Small intestine (tissue), 7 donors: ENCODE measurements around the gene AZU1. TPM values are rescaled to one million over a fixed set of nuclear protein-coding genes. Genes with fewer than 3 reads are reported as not detected.
"Not testable (repeated sequence)": the region's sequence is repeated elsewhere in the genome, so short reads cannot be mapped to it uniquely, and the experiment has no call there.

Experiments used
- DNase-seq, 2 donors: peaks; one replicate each; pipeline versions ENCODE4 v3.0.0 to v3.0.0-alpha.2; 2013
- FAIRE-seq: peaks from 2 replicates; lab custom pipeline; 2012; peaks lifted over from hg19 to GRCh38; lab: Jason Lieb, UNC
- H3K27ac ChIP-seq, 3 donors: one replicate each; pipeline ENCODE4 v1.5.1; 2013; ENCODE audit warnings: low read length in 2 of 3, mild to moderate bottlenecking in 2 of 3, control low read depth in 1 of 3, inconsistent platforms in 1 of 3, low read depth in 1 of 3, moderate library complexity in 1 of 3
- H3K27me3 ChIP-seq, 3 donors: one replicate each; pipeline ENCODE4 v1.6.1; 2013; ENCODE audit warnings: low read length in 3 of 3, inconsistent platforms in 1 of 3; ENCODE audit not compliant: control insufficient read depth in 3 of 3, insufficient read depth in 3 of 3
- H3K36me3 ChIP-seq, 3 donors: one replicate each; pipeline ENCODE4 v1.6.1; 2013; ENCODE audit warnings: low read length in 3 of 3, inconsistent platforms in 1 of 3, low read depth in 1 of 3, mild to moderate bottlenecking in 1 of 3, moderate library complexity in 1 of 3; ENCODE audit not compliant: control insufficient read depth in 3 of 3, insufficient read depth in 2 of 3
- H3K4me1 ChIP-seq, 3 donors: one replicate each; pipeline ENCODE4 v1.6.1; 2013; ENCODE audit warnings: low read length in 2 of 3, inconsistent platforms in 1 of 3, low read depth in 1 of 3, mild to moderate bottlenecking in 1 of 3, moderate library complexity in 1 of 3; ENCODE audit not compliant: control insufficient read depth in 3 of 3, insufficient read depth in 2 of 3
- H3K4me3 ChIP-seq, 3 donors: one replicate each; pipeline ENCODE4 v1.5.1; 2013; ENCODE audit warnings: low read length in 3 of 3, control low read depth in 1 of 3, inconsistent platforms in 1 of 3, low read depth in 1 of 3, mild to moderate bottlenecking in 1 of 3, moderate library complexity in 1 of 3
- H3K9me3 ChIP-seq, 2 donors: one replicate each; pipeline ENCODE4 v1.6.1; 2013; ENCODE audit warnings: low read depth in 1 of 2, low read length in 1 of 2; ENCODE audit not compliant: control insufficient read depth in 2 of 2, insufficient read depth in 1 of 2
- WGBS, 3 donors: extraction: QIAGEN DNeasy Blood & Tissue Kit; methylation state at CpG; one replicate each; pipeline ENCODE4 v1.1.7; 2013; 5-methylcytosine and 5-hydroxymethylcytosine counted together
- polyA plus RNA-seq, 4 donors: library from polyadenylated mRNA; stranded (reverse) in 3 of 4; unstranded in 1 of 4; fragments of 200-250 nt in 3 of 4; fragments of 120-200 nt in 1 of 4; gene quantifications; one replicate each; pipeline versions ENCODE4 v1.2.1 to v1.2.3, GENCODE V29; 2013
- donor health status: healthy with polysubstance abuse.
- donor health status: control.
- donor health status: control.
- donor health status: Bipolar disorder and iron deficiency.
- donor health status: healthy.

AZU1 gene
- polyA plus RNA-seq, 4 donors = 0.22 TPM; not detected in 3

- FAIRE-seq = no peak
Observed at GRCh38 chr19:873084-873483, 45.4 kb downstream of the AZU1 start.

GRCh38 chr19:873561-874041, 46.0 kb downstream of the AZU1 start:
- Histone ChIP-seq H3K4me1 (peaks cover 0 to 3% (median 0%) of the 10 kb centered on the region in 3 donors), H3K27me3 (no peaks in the 10 kb centered on the region), H3K4me3 (no peak overlapping the region), H3K36me3 (peaks cover 4 to 82% (median 6%) of the 10 kb centered on the region in 3 donors), H3K27ac (no peak overlapping the region), H3K9me3 (no peaks in the 10 kb centered on the region)
- no peak for DNase-seq
- WGBS, 3 donors = 93 to 96% (median 95%) methylated on average over 19 to 22 of the region's 22 CpGs
- FAIRE-seq = no peak

More at GRCh38 chr19:873084-873483, 45.4 kb downstream of the AZU1 start:
- Histone ChIP-seq H3K4me1 (peaks cover 0 to 3% (median 0%) of the 10 kb centered on the region in 3 donors), H3K36me3 (peaks cover 4 to 84% (median 8%) of the 10 kb centered on the region in 3 donors), H3K27me3 (no peaks in the 10 kb centered on the region), H3K27ac (no peak overlapping the region), H3K9me3 (no peaks in the 10 kb centered on the region), H3K4me3 (no peak overlapping the region)
- peak; percentile 47 to 64 for DNase-seq
- WGBS, 3 donors = 68 to 77% (median 73%) methylated on average over 8 to 10 of the region's 13 CpGs

- DNase-seq (no peak), FAIRE-seq (no peak)
- Histone ChIP-seq H3K27me3 (no peaks in the 10 kb centered on the region), H3K4me1 (peaks cover 0 to 3% (median 0%) of the 10 kb centered on the region in 3 donors), H3K36me3 (peaks cover 4 to 79% (median 6%) of the 10 kb centered on the region in 3 donors), H3K9me3 (no peaks in the 10 kb centered on the region), H3K27ac (no peak overlapping the region), H3K4me3 (no peak overlapping the region)
- WGBS, 3 donors = 94 to 96% (median 96%) methylated on average over 28 of the region's 28 CpGs
Observed at GRCh38 chr19:875265-875879, 47.7 kb downstream of the AZU1 start.

GRCh38 chr19:876089-876488, 48.5 kb downstream of the AZU1 start:
- FAIRE-seq = no peak
- no peaks in the 10 kb centered on the region for H3K9me3 ChIP-seq
- no peak for DNase-seq
- H3K4me1 ChIP-seq = peaks cover 0 to 3% (median 0%) of the 10 kb centered on the region in 3 donors
- H3K27me3 ChIP-seq = no peaks in the 10 kb centered on the region
- 77 to 83% (median 82%) methylated on average over 18 of the region's 18 CpGs for WGBS, 3 donors
- H3K4me3 ChIP-seq = no peak overlapping the region
- peaks cover 6 to 79% (median 7%) of the 10 kb centered on the region in 3 donors for H3K36me3 ChIP-seq
- H3K27ac ChIP-seq = no peak overlapping the region

- peaks cover 8 to 81% (median 12%) of the 10 kb centered on the region in 3 donors for H3K36me3 ChIP-seq
- H3K4me1 ChIP-seq = peaks cover 0 to 3% (median 0%) of the 10 kb centered on the region in 3 donors
- WGBS, 3 donors = 86 to 87% (median 87%) methylated on average over 22 to 29 of the region's 29 CpGs
- no peaks in the 10 kb centered on the region for H3K9me3 ChIP-seq
- no peaks in the 10 kb centered on the region for H3K27me3 ChIP-seq
- no peak for DNase-seq
- no peak for FAIRE-seq
- H3K27ac ChIP-seq = no peak overlapping the region
- H3K4me3 ChIP-seq = no peak overlapping the region
Observed at GRCh38 chr19:876780-877314, 49.2 kb downstream of the AZU1 start.

- H3K36me3 ChIP-seq = peaks cover 8 to 86% (median 12%) of the 10 kb centered on the region in 3 donors
- not testable (repeated sequence) for DNase-seq, H3K4me1 ChIP-seq, H3K27me3 ChIP-seq, H3K4me3 ChIP-seq, H3K27ac ChIP-seq, FAIRE-seq, H3K9me3 ChIP-seq
- 89 to 92% (median 92%) methylated on average over 19 to 23 of the region's 23 CpGs for WGBS, 3 donors
Observed at GRCh38 chr19:877992-878660, 50.5 kb downstream of the AZU1 start.

GRCh38 chr19:878751-879561, 51.3 kb downstream of the AZU1 start:
- 87 to 91% (median 88%) methylated on average over 21 to 24 of the region's 24 CpGs for WGBS, 3 donors
- H3K4me1 ChIP-seq, H3K27me3 ChIP-seq, DNase-seq, H3K9me3 ChIP-seq, FAIRE-seq, H3K4me3 ChIP-seq, H3K27ac ChIP-seq: not testable (repeated sequence)
- peaks cover 6 to 87% (median 12%) of the 10 kb centered on the region in 3 donors for H3K36me3 ChIP-seq
